Measurements from ENCODE around the gene DNAH6. TPM values are rescaled to one million over a fixed set of nuclear protein-coding genes. Genes with fewer than 3 reads are reported as not detected.
"Not testable (repeated sequence)": the region's sequence is repeated elsewhere in the genome, so short reads cannot be mapped to it uniquely, and the experiment has no call there.

DNAH6 gene
- polyA plus RNA-seq, 4 donors = 1.8 to 2.2 (median 2.1) TPM

GRCh38 chr2:84858123-84858522 lies 341.8 kb downstream of the DNAH6 start:
- no peak for DNase-seq (ENCODE audit: low read depth in 4 of 4, low spot score in 2 of 4)

- DNase-seq (ENCODE audit: low read depth in 4 of 4, low spot score in 2 of 4) = no peak
Measured at GRCh38 chr2:84858937-84859336, 342.6 kb downstream of the DNAH6 start.

- no peak for DNase-seq (ENCODE audit: low read depth in 4 of 4, low spot score in 2 of 4)
Measured at GRCh38 chr2:84861539-84861938, 345.2 kb downstream of the DNAH6 start.

- no peak for DNase-seq (ENCODE audit: low read depth in 4 of 4, low spot score in 2 of 4)
Measured at GRCh38 chr2:84862006-84862405, 345.7 kb downstream of the DNAH6 start.

- no peak for DNase-seq (ENCODE audit: low read depth in 4 of 4, low spot score in 2 of 4)
Measured at GRCh38 chr2:84865181-84865783, 349.0 kb downstream of the DNAH6 start.

- DNase-seq (ENCODE audit: low read depth in 4 of 4, low spot score in 2 of 4) = no peak
Measured at GRCh38 chr2:84866122-84866521, 349.8 kb downstream of the DNAH6 start.

GRCh38 chr2:84868327-84868726 lies 352.0 kb downstream of the DNAH6 start:
- not testable (repeated sequence) for DNase-seq (ENCODE audit: low read depth in 4 of 4, low spot score in 2 of 4)

Other genes starting within 250 kb of the DNAH6 start
- gene SUCLG1, start 57.2 kb upstream of the DNAH6 start, polyA plus RNA-seq (ENCODE audit: insufficient read length in 4 of 4) = 100 to 1,000 TPM; 165 to 207 (median 179) TPM

Measured in left renal cortex interstitium (tissue), 4 donors.